HepG2 (cell line): ENCODE data around the gene SPTB. TPM values are rescaled to one million over a fixed set of nuclear protein-coding genes. Genes with fewer than 3 reads are reported as not detected.

Source experiments
- ESRRA ChIP-seq: sonication (generic); formaldehyde crosslinking; IDR thresholded peaks from 2 replicates; pipeline ENCODE4 v1.5.1; 2020; ENCODE audit warnings: mild to moderate bottlenecking, low read depth, missing genetic modification reagents
- FLYWCH1 ChIP-seq: sonication (generic); formaldehyde crosslinking; IDR thresholded peaks from 2 replicates; pipeline ENCODE4 v1.8.1; 2023; ENCODE audit warnings: mild to moderate bottlenecking, missing genetic modification reagents
- KDM2A ChIP-seq: sonication (generic); formaldehyde crosslinking; IDR thresholded peaks from 2 replicates; pipeline ENCODE4 v1.4.0; 2020; ENCODE audit warnings: low read depth, missing genetic modification reagents, borderline replicate concordance
- MTA1 ChIP-seq: sonication (generic); formaldehyde crosslinking; IDR thresholded peaks from 2 replicates; pipeline ENCODE4 v1.4.0; 2020; ENCODE audit warnings: missing genetic modification reagents, mild to moderate bottlenecking, borderline replicate concordance
- MTERF4 ChIP-seq: sonication (generic); formaldehyde crosslinking; IDR thresholded peaks from 2 replicates; pipeline ENCODE4 v1.8.0; 2023; ENCODE audit warnings: mild to moderate bottlenecking, missing genetic modification reagents
- SALL1 ChIP-seq: sonication (generic); formaldehyde crosslinking; IDR thresholded peaks from 2 replicates; pipeline ENCODE4 v1.8.0; 2022; ENCODE audit warnings: mild to moderate bottlenecking, missing genetic modification reagents
- TERF1 ChIP-seq: sonication (generic); formaldehyde crosslinking; IDR thresholded peaks from 2 replicates; pipeline ENCODE4 v1.8.0; 2022; ENCODE audit warnings: mild to moderate bottlenecking, missing genetic modification reagents, moderate library complexity
- TP53 ChIP-seq: sonication (generic); formaldehyde crosslinking; conservative IDR thresholded peaks from 2 replicates; pipeline ENCODE4 v1.4.0; 2020; ENCODE audit warnings: missing genetic modification reagents
- TRIM24 ChIP-seq: sonication (generic); formaldehyde crosslinking; IDR thresholded peaks from 2 replicates; pipeline ENCODE4 v1.8.0; 2022; ENCODE audit warnings: mild to moderate bottlenecking, missing genetic modification reagents
- ZGPAT ChIP-seq: IDR thresholded peaks from 2 replicates; pipeline ENCODE4 v1.6.1; 2016; ENCODE audit warnings: mild to moderate bottlenecking
- ZNF121 ChIP-seq: sonication (generic); formaldehyde crosslinking; IDR thresholded peaks from 2 replicates; pipeline ENCODE4 v1.5.0; 2020; ENCODE audit warnings: mild to moderate bottlenecking, missing genetic modification reagents
- ZNF281 ChIP-seq: sonication (generic); formaldehyde crosslinking; IDR thresholded peaks from 2 replicates; pipeline ENCODE4 v1.4.0; 2020; ENCODE audit warnings: missing genetic modification reagents, borderline replicate concordance
- ZNF333 ChIP-seq: sonication (generic); formaldehyde crosslinking; IDR thresholded peaks from 2 replicates; pipeline ENCODE4 v1.4.0; 2020; ENCODE audit warnings: mild to moderate bottlenecking, missing genetic modification reagents, borderline replicate concordance
- ZNF773 ChIP-seq: sonication (generic); formaldehyde crosslinking; IDR thresholded peaks from 2 replicates; pipeline ENCODE4 v1.4.0; 2020; ENCODE audit warnings: missing genetic modification reagents, borderline replicate concordance
- polyA plus RNA-seq, 8 experiments: library from polyadenylated mRNA; depleted of rRNA in 3 of 8; stranded (reverse) in 7 of 8; unstranded in 1 of 8; fragments of >200 nt; fragmentation: Illumina TruSeq in 4 of 8; extraction: Trizol in 4 of 8; gene quantifications; 2 replicates each; pipeline versions ENCODE4 v1.2.1 to v1.2.3, GENCODE V29; 2011 to 2016; ENCODE audit warnings: low read depth in 4 of 8, missing spikeins in 1 of 8, mixed read lengths in 1 of 8; ENCODE audit not compliant: insufficient read depth in 1 of 8
- total RNA-seq, 5 experiments: library from RNA; depleted of rRNA; stranded (reverse); fragments of >200 nt; fragmentation: Illumina TruSeq; extraction: Trizol; gene quantifications; 2 replicates each; pipeline ENCODE4 v1.2.3, GENCODE V29; 2016; ENCODE audit warnings: low read depth in 1 of 5
- TF ChIP-seq, protein P1 (sequence below): IDR thresholded peaks from 2 replicates; pipeline ENCODE4 v1.6.1; 2016
- TF ChIP-seq, protein P2 (sequence below): sonication (generic); formaldehyde crosslinking; IDR thresholded peaks from 2 replicates; pipeline ENCODE4 v1.5.1; 2020; ENCODE audit warnings: missing genetic modification reagents, mild to moderate bottlenecking, borderline replicate concordance
- TF ChIP-seq, protein P3 (sequence below): sonication (generic); formaldehyde crosslinking; IDR thresholded peaks from 2 replicates; pipeline ENCODE4 v1.5.0; 2020; ENCODE audit warnings: mild to moderate bottlenecking, missing genetic modification reagents

The SPTB gene
- total and polyA plus RNA-seq, 2 of the 13 experiments (the other 11 are each of a cell fraction or from before 2014, with no cell fraction given) = 0.01 to 0.02 TPM

- TF ChIP-seq ESRRA (CRISPR knock-in tag) = 0 out of 2 replicates have a peak, but pooled peaks have one; percentile 34
- TF ChIP-seq, protein P1, sequence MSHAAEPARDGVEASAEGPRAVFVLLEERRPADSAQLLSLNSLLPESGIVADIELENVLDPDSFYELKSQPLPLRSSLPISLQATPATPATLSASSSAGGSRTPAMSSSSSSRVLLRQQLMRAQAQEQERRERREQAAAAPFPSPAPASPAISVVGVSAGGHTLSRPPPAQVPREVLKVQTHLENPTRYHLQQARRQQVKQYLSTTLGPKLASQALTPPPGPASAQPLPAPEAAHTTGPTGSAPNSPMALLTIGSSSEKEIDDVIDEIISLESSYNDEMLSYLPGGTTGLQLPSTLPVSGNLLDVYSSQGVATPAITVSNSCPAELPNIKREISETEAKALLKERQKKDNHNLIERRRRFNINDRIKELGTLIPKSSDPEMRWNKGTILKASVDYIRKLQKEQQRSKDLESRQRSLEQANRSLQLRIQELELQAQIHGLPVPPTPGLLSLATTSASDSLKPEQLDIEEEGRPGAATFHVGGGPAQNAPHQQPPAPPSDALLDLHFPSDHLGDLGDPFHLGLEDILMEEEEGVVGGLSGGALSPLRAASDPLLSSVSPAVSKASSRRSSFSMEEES (CRISPR knock-in tag) = no peak
- TF ChIP-seq, protein P2, sequence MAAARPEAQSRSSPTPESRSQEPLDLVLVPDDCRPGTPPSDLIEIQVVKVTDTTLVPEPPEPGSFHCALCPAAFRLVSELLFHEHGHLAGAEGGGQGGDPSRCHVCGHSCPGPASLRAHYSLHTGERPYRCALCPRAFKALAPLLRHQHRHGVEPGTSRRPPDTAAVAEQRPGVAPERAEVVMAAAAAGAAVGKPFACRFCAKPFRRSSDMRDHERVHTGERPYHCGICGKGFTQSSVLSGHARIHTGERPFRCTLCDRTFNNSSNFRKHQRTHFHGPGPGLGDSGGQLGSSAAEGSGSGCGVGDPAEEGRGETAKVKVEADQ (CRISPR knock-in tag) = no peak
- TF ChIP-seq TRIM24 (CRISPR knock-in tag) = no peak
- peak; percentile 46; the same call in 1 of the 2 replicates for TF ChIP-seq KDM2A (CRISPR knock-in tag)
- no peak for TF ChIP-seq ZNF773 (CRISPR knock-in tag)
- no peak for TF ChIP-seq ZNF333 (CRISPR knock-in tag)
- TF ChIP-seq MTERF4 = no peak
- peak; percentile 72; the same call in 1 of the 2 replicates for TF ChIP-seq ZGPAT (CRISPR knock-in tag)
- no peak for TF ChIP-seq TERF1 (CRISPR knock-in tag)
- no peak for TF ChIP-seq TP53
- TF ChIP-seq, protein P3, sequence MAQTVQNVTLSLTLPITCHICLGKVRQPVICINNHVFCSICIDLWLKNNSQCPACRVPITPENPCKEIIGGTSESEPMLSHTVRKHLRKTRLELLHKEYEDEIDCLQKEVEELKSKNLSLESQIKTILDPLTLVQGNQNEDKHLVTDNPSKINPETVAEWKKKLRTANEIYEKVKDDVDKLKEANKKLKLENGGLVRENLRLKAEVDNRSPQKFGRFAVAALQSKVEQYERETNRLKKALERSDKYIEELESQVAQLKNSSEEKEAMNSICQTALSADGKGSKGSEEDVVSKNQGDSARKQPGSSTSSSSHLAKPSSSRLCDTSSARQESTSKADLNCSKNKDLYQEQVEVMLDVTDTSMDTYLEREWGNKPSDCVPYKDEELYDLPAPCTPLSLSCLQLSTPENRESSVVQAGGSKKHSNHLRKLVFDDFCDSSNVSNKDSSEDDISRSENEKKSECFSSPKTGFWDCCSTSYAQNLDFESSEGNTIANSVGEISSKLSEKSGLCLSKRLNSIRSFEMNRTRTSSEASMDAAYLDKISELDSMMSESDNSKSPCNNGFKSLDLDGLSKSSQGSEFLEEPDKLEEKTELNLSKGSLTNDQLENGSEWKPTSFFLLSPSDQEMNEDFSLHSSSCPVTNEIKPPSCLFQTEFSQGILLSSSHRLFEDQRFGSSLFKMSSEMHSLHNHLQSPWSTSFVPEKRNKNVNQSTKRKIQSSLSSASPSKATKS (CRISPR knock-in tag) = no peak
- no peak for TF ChIP-seq FLYWCH1
- TF ChIP-seq ZNF121 (CRISPR knock-in tag) = 0 out of 2 replicates have a peak, but pooled peaks have one; percentile 14
- TF ChIP-seq MTA1 (CRISPR knock-in tag) = peak; percentile 73; the same call in 1 of the 2 replicates
- TF ChIP-seq ZNF281 = 0 out of 2 replicates have a peak, but pooled peaks have one; percentile 26
- peak; percentile 84 for TF ChIP-seq SALL1
These were observed 173.0 kb downstream of the SPTB start (continued) for GRCh38 chr14:64706593-64707193.
